ENCODE results near the gene RNF14. TPM values are rescaled to one million over a fixed set of nuclear protein-coding genes. Genes with fewer than 3 reads are reported as not detected.

RNF14 gene
- total and polyA plus RNA-seq, 10 of the 15 experiments (the other 5 are each of a cell fraction or from before 2014, with no cell fraction given), result 13.2 to 41.8 (median 28.3) TPM

DNA sequence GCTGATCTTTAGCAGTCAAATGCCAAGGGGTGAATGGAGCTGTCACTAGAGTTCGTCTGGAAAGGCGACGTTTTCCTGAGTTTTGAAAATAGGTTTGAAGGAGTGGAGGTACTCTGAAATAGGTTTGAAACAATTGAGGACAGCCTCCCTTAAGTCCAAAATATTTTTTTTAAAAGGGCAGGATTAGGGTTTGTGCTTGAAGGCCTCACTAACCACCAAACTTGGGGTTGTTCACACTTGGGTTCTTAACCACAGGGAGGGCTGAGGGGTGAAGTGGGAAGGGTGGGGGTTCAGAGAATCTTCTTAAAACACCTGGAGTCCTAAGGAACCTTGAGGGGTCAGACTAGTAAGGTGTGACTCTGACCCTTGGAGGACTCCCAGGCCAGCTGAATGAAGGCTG is 7.4 kb upstream of the RNF14 start (continued):
- TF ChIP-seq EZH2 (IDR thresholded peaks at IDR 0.05; ENCODE audit: borderline replicate concordance, control insufficient read depth, low read depth, low read length) (no peak), STAT1 (conservative IDR thresholded peaks at IDR 0.05) (no peak), ZNF217 (IDR thresholded peaks at IDR 0.05) (no peak), CREM (IDR thresholded peaks at IDR 0.05; ENCODE audit: low read depth) (no peak), TBL1XR1 (IDR thresholded peaks at IDR 0.05; ENCODE audit: low read depth, low read length) (no peak), MEF2A (IDR thresholded peaks at IDR 0.05; ENCODE audit: insufficient read depth, low read depth, low read length) (no peak), ZZZ3 (IDR thresholded peaks at IDR 0.05; ENCODE audit: control insufficient read depth, insufficient read length, low read depth) (no peak)
- TF ChIP-seq, protein P1, sequence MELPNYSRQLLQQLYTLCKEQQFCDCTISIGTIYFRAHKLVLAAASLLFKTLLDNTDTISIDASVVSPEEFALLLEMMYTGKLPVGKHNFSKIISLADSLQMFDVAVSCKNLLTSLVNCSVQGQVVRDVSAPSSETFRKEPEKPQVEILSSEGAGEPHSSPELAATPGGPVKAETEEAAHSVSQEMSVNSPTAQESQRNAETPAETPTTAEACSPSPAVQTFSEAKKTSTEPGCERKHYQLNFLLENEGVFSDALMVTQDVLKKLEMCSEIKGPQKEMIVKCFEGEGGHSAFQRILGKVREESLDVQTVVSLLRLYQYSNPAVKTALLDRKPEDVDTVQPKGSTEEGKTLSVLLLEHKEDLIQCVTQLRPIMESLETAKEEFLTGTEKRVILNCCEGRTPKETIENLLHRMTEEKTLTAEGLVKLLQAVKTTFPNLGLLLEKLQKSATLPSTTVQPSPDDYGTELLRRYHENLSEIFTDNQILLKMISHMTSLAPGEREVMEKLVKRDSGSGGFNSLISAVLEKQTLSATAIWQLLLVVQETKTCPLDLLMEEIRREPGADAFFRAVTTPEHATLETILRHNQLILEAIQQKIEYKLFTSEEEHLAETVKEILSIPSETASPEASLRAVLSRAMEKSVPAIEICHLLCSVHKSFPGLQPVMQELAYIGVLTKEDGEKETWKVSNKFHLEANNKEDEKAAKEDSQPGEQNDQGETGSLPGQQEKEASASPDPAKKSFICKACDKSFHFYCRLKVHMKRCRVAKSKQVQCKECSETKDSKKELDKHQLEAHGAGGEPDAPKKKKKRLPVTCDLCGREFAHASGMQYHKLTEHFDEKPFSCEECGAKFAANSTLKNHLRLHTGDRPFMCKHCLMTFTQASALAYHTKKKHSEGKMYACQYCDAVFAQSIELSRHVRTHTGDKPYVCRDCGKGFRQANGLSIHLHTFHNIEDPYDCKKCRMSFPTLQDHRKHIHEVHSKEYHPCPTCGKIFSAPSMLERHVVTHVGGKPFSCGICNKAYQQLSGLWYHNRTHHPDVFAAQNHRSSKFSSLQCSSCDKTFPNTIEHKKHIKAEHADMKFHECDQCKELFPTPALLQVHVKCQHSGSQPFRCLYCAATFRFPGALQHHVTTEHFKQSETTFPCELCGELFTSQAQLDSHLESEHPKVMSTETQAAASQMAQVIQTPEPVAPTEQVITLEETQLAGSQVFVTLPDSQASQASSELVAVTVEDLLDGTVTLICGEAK (IDR thresholded peaks at IDR 0.05; ENCODE audit: borderline replicate concordance), result no peak
- TF ChIP-seq, protein P2, sequence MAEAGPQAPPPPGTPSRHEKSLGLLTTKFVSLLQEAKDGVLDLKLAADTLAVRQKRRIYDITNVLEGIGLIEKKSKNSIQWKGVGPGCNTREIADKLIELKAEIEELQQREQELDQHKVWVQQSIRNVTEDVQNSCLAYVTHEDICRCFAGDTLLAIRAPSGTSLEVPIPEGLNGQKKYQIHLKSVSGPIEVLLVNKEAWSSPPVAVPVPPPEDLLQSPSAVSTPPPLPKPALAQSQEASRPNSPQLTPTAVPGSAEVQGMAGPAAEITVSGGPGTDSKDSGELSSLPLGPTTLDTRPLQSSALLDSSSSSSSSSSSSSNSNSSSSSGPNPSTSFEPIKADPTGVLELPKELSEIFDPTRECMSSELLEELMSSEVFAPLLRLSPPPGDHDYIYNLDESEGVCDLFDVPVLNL (IDR thresholded peaks at IDR 0.05; ENCODE audit: low read depth, low read length), result no peak
